Nephron progenitor cell (in vitro differentiated cells): Measurements from ENCODE around the gene CMTM5.
A peak's percentile ranks its signal among the peaks of the same experiment; 100 is the strongest.

Source experiments
- DNase-seq: peaks from one replicate; pipeline ENCODE4 v3.0.0; 2021
- H3K27ac Mint-ChIP-seq: 2 replicates; pipeline ENCODE4 v1.8.0; 2021; ENCODE audit warnings: mild to moderate bottlenecking, moderate library complexity, mixed read lengths
- H3K27me3 Mint-ChIP-seq: 2 replicates; pipeline ENCODE4 v1.8.0; 2021; ENCODE audit warnings: mild to moderate bottlenecking, low read depth, mixed read lengths; ENCODE audit not compliant: poor library complexity
- H3K36me3 Mint-ChIP-seq: 2 replicates; pipeline ENCODE4 v1.8.0; 2021; ENCODE audit warnings: low read depth, mixed read lengths
- H3K4me1 Mint-ChIP-seq: 2 replicates; pipeline ENCODE4 v1.8.0; 2021; ENCODE audit warnings: mixed read lengths
- H3K4me3 Mint-ChIP-seq: 2 replicates; pipeline ENCODE4 v1.8.0; 2021; ENCODE audit warnings: mild to moderate bottlenecking, moderate library complexity, mixed read lengths
- H3K9me3 Mint-ChIP-seq: 2 replicates; pipeline ENCODE4 v1.8.0; 2021; ENCODE audit warnings: mild to moderate bottlenecking, moderate library complexity, mixed read lengths
- TF ChIP-seq, protein P1 (sequence below): fragments of 200-600 bp; sonication (generic); IDR thresholded peaks from 2 replicates; pipeline ENCODE4 v1.5.0; 2021; ENCODE audit warnings: antibody characterized with exemption

The CMTM5 gene

DNA sequence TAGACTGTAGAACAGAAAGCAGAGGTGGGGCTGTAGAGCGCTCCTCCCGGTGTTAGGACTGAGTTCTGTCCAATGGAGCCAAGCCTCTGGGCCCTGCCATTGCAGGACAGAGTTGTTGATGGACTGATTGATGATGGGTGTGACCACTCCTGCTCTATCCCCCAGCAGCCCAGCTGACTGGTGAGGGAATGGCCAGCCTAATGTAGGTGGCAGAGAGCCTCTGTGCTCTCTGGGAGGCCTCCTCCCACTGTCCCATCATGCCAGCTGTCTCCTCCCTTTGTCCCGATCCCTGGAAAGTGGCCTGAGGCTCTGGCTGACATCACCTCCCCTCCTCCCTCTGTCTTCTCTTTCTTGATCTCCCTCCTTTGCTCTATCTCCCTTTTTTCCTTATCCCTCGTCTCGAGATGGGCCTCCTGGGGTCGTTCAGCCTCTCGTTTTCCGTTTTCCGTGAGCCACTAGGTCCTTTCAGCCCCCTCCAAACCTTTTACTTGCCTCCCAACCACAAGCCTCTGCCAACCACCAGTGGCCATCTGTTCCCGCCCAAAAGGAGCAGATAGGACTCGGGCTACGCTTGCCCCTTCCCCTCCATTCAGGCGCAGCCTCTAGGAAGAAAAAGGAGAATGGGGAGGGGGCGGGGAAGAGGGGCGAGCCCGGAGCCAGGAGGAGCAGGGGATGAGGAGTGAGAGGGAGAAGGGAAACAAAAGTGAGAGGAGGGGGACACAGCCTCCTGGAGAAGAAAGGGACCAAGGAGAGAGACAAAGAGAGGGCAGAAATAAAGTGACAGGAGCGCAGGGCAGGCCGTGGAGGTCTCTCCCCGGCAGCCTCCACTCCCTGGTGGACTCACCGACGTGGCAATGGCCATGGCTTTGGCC lies 12.4 kb upstream of the CMTM5 start:
- TF ChIP-seq, protein P1, sequence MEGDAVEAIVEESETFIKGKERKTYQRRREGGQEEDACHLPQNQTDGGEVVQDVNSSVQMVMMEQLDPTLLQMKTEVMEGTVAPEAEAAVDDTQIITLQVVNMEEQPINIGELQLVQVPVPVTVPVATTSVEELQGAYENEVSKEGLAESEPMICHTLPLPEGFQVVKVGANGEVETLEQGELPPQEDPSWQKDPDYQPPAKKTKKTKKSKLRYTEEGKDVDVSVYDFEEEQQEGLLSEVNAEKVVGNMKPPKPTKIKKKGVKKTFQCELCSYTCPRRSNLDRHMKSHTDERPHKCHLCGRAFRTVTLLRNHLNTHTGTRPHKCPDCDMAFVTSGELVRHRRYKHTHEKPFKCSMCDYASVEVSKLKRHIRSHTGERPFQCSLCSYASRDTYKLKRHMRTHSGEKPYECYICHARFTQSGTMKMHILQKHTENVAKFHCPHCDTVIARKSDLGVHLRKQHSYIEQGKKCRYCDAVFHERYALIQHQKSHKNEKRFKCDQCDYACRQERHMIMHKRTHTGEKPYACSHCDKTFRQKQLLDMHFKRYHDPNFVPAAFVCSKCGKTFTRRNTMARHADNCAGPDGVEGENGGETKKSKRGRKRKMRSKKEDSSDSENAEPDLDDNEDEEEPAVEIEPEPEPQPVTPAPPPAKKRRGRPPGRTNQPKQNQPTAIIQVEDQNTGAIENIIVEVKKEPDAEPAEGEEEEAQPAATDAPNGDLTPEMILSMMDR: no peak
- no peak for DNase-seq
- peak overlapping the region; percentile 93 for H3K4me3 Mint-ChIP-seq
- peaks cover 51% of the 10 kb centered on the region for H3K4me1 Mint-ChIP-seq
- H3K27me3 Mint-ChIP-seq: peaks cover 4% of the 10 kb centered on the region
- peaks cover 24% of the 10 kb centered on the region for H3K36me3 Mint-ChIP-seq
- H3K9me3 Mint-ChIP-seq: no peaks in the 10 kb centered on the region
- H3K27ac Mint-ChIP-seq: peak overlapping the region; percentile 69

DNA sequence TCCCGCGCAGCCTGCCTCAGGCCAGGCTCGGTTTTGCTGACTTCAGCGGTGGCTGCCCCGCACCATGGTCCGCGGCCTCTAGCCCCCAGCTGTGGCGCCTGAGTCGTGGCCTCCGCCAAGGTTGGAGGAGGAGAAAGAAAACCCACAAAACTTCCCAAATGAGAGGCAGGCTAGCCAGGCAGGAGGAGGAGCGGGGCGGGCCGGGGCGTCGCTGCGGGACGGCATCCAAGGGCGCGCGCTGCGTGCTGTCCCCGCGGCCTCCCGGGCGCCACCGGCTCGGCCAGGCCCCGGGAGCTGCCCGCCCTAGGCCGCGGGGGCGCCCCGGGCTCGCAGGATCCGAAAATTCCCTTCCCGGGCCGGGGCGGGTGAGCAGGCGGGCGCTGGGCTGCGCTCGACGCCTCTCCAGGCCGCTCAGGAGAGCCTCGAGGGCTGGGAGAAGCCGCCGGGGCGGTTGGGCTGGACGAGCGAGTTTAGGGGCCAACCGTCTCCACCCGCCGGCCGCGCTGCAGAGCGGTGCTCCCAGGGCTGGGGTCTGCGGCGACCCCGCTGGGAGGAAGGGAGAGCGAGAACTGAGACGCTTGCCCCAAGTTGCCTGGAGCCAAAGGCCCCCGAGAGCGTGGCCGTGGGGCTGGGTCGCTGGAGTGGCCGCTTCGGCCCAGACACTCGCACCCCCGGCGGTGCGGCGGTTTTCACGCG lies 11.7 kb upstream of the CMTM5 start, which contains the start of gene EFS:
Gene EFS (minus strand): TSS at position 137 of the 696 bp plus-strand sequence. CDS start 147 bp downstream, outside the sequence.
- Mint-ChIP-seq H3K36me3 (peaks cover 20% of the 10 kb centered on the region), H3K27ac (peak within 1 kb of the TSS; percentile 69), H3K27me3 (peaks cover 8% of the 10 kb centered on the region), H3K9me3 (no peaks in the 10 kb centered on the region), H3K4me3 (peak within 1 kb of the TSS; percentile 93), H3K4me1 (peaks cover 51% of the 10 kb centered on the region)
- TF ChIP-seq, protein P1: no peak
- peak; percentile 50 for DNase-seq

DNA sequence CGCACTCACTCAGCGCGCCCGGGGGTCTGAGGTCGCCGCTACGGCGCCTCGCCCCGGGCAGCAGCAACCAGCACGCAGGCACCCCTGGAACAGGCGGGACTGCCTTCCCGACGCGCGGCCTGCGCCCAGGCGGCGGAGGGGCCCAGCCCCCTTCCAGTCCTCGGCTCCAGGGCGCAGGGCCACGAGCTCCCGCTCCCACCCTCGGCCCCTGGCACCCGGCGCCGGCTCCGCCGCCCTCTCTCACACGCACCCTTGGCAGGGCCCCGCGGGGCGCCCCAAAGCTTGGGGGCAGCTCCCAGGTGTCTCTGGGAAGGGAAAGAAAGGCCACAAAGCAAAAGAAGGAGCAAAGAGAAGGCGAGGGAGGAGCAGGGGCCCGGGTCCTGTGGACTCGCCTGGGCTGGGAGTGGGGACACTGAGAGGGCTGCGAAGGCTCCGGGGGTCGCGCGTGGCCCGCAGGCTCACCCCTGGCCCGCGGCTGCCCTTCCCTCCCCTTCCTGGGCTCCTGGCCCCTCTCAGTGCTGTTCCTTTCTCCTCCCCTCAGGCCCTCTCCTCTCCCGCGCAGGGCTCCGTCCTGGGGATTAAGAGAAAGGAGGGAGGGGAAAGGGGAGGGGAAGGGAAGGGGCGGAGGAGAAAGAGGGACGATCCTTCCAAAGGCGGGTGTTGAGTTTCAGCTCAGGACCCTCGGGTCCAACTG lies 11.0 kb upstream of the CMTM5 start:
- peak; percentile 39 for DNase-seq
- TF ChIP-seq, protein P1: no peak
- Mint-ChIP-seq H3K4me3 (peak overlapping the region; percentile 78), H3K9me3 (no peaks in the 10 kb centered on the region), H3K27ac (no peak overlapping the region), H3K27me3 (peaks cover 11% of the 10 kb centered on the region), H3K36me3 (peaks cover 15% of the 10 kb centered on the region), H3K4me1 (peaks cover 49% of the 10 kb centered on the region)

DNA sequence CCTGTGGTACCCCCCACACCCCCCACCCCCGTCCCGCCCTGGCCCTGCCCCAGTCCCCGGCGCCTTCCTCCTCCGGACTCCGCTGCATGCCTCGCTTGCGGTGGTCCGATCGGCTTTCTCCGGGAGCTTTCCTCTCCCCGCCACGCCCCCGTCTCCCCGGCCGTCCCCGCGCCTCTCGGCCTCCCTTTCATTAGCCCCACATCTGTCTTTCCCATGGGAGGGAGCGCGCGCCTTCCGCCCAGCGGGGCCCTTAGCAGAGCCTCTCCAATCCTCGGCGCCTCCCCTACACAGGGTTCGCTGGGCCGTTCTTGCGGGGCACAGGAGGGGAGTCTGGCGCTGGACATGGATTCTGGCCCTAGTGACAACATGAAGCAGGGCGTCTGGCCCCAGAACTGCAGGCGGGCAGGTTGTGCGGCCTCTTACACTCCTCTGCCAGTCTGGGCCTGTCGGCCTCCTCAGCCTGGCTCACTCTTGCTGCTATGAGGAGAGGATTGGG lies 10.4 kb upstream of the CMTM5 start:
- Mint-ChIP-seq H3K9me3 (no peaks in the 10 kb centered on the region), H3K4me1 (peaks cover 43% of the 10 kb centered on the region), H3K27ac (peak overlapping the region; percentile 96), H3K36me3 (peaks cover 10% of the 10 kb centered on the region), H3K4me3 (peak overlapping the region; percentile 75), H3K27me3 (peaks cover 15% of the 10 kb centered on the region)
- TF ChIP-seq, protein P1: no peak
- DNase-seq: peak; percentile 94

DNA sequence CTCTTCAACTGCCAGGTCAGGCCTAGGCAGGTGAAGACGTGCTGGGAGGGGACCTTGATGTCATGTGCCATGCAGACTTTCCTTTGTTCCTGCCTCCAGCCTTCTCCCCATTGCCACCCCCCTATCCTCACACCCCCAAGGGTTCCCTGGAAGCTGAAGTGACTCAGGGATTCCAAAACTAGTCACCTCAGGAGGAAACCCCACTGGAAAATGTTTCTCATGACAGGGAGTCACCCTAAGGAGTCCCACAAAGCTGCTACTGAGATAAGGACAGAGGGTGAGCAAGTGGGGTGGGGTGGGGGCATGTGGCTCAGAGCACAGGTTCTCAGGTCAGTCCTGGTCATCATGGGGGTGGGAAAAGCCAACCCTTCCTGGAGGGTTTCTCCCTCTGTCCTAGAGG lies 6.6 kb upstream of the CMTM5 start:
- no peak for DNase-seq
- TF ChIP-seq, protein P1: no peak
- Mint-ChIP-seq H3K4me1 (peaks cover 14% of the 10 kb centered on the region), H3K36me3 (no peaks in the 10 kb centered on the region), H3K9me3 (no peaks in the 10 kb centered on the region), H3K4me3 (no peak overlapping the region), H3K27me3 (peaks cover 19% of the 10 kb centered on the region), H3K27ac (no peak overlapping the region)
